ENCODE measurements around the gene ACTG1. TPM values are rescaled to one million over a fixed set of nuclear protein-coding genes. Genes with fewer than 3 reads are reported as not detected.

The ACTG1 gene
- total RNA-seq, 1 experiment from 2014 or later, result 4,160 TPM

GRCh38 chr17:81556863-81557262 lies 44.3 kb upstream of the ACTG1 start:
- H3K27ac ChIP-seq (ENCODE audit: insufficient read length, low read depth, low read length), result no peak overlapping the region
- no peak overlapping the region for H2BK12ac ChIP-seq (ENCODE audit: insufficient read length, low read depth, low read length)
- H4K91ac ChIP-seq (ENCODE audit: insufficient read length, low read depth, low read length), result no peak overlapping the region
- no peak overlapping the region for H2AFZ ChIP-seq (ENCODE audit: low read length)
- Mint-ChIP-seq H3K36me3 (ENCODE audit: insufficient read depth in 1 of 3, low read depth in 3 of 3) (peaks cover 2 to 48% (median 40%) of the 10 kb centered on the region in 3 experiments; a peak in 6 of 7 replicates), H3K4me3 (no peak overlapping the region), H3K9me3 (no peaks in the 10 kb centered on the region), H3K27me3 (ENCODE audit: low read depth) (no peaks in the 10 kb centered on the region), H3K4me1 (peaks cover 10 to 11% of the 10 kb centered on the region in 2 experiments), H3K27ac (no peak overlapping the region)
- no peak overlapping the region for H3K23ac ChIP-seq (ENCODE audit: insufficient read length, low read depth, low read length)
- no peak overlapping the region for H2AK5ac ChIP-seq (ENCODE audit: insufficient read length, low read length)
- H3K4me1 ChIP-seq (ENCODE audit: insufficient read depth, low read length), result no peaks in the 10 kb centered on the region; the same call in 1 of the 2 replicates
- H2BK15ac ChIP-seq (ENCODE audit: low read depth, low read length), result no peak overlapping the region
- no peaks in the 10 kb centered on the region for H3K27me3 ChIP-seq (ENCODE audit: insufficient read depth, low read length)
- no peak overlapping the region for H2BK5ac ChIP-seq (ENCODE audit: insufficient read length, low read length)
- H2BK20ac ChIP-seq (ENCODE audit: low read depth, low read length, poor library complexity, severe bottlenecking), result no peak overlapping the region
- H3T11ph ChIP-seq (ENCODE audit: low read length), result no peak overlapping the region
- H3K14ac ChIP-seq (ENCODE audit: insufficient read depth, low read length), result no peak overlapping the region
- H4K8ac ChIP-seq (replicated peaks; ENCODE audit: insufficient read length, low read depth, low read length), result no peak overlapping the region
- peaks cover 6% of the 10 kb centered on the region for H3K23me2 ChIP-seq (ENCODE audit: insufficient read length, low read depth, low read length, poor library complexity, severe bottlenecking)
- no peaks in the 10 kb centered on the region for H3K79me2 ChIP-seq (ENCODE audit: insufficient read depth, low read length)
- no peak overlapping the region for H3K18ac ChIP-seq (ENCODE audit: insufficient read length, low read depth, low read length)
- no peak overlapping the region for H3K56ac ChIP-seq (ENCODE audit: insufficient read length, low read depth, low read length)
- H4K5ac ChIP-seq (ENCODE audit: insufficient read length, low read depth, low read length), result no peak overlapping the region
- H2BK120ac ChIP-seq (ENCODE audit: low read depth, low read length, poor library complexity, severe bottlenecking), result no peak overlapping the region
- no peak overlapping the region for H3K9ac ChIP-seq (ENCODE audit: extremely low read depth, insufficient read length, low read length)
- no peaks in the 10 kb centered on the region for H3K9me3 ChIP-seq (ENCODE audit: control insufficient read depth, low read depth, low read length)
- no peak overlapping the region for H3K4ac ChIP-seq (ENCODE audit: low read depth, low read length)
- WGBS (ENCODE audit: extremely low coverage, insufficient read length, low lambda C conversion rate), result no CpG with 5 or more reads among the region's 6 CpGs
- H3K79me1 ChIP-seq (ENCODE audit: insufficient read depth, low read depth, low read length, poor library complexity, severe bottlenecking), result no peaks in the 10 kb centered on the region
- H3K4me2 ChIP-seq (ENCODE audit: insufficient read depth, insufficient read length, low read length), result no peak overlapping the region
- TF ChIP-seq CTCF (conservative IDR thresholded peaks at IDR 0.05), result no peak
- no peak for DNase-seq
- no peaks in the 10 kb centered on the region for H4K20me1 ChIP-seq (ENCODE audit: control insufficient read depth, insufficient read depth, insufficient read length)

All from H9 (cell line).